H1 (cell line): ENCODE results near the gene RAP1A. TPM values are rescaled to one million over a fixed set of nuclear protein-coding genes. Genes with fewer than 3 reads are reported as not detected.

ENCODE experiments used
- CTBP2 ChIP-seq: IDR thresholded peaks from 2 replicates; pipeline ENCODE4 v1.7.0; 2011; ENCODE audit warnings: borderline replicate concordance, mild to moderate bottlenecking, moderate library complexity, mixed read lengths, low read length; ENCODE audit not compliant: insufficient read depth, insufficient read length
- polyA plus RNA-seq, 7 experiments: library from polyadenylated mRNA; depleted of rRNA in 3 of 7; stranded (reverse) in 5 of 7; unstranded in 2 of 7; fragments of >200 nt in 5 of 7; fragments of 200-250 nt in 2 of 7; gene quantifications; 1 replicate in 5 of 7; 2 replicates in 1 of 7; 4 replicates in 1 of 7; pipeline versions ENCODE4 v1.2.1 to v1.2.3, GENCODE V29; 2011 to 2013; ENCODE audit warnings: missing spikeins in 2 of 7, mixed read lengths in 2 of 7
- total RNA-seq: library from RNA; stranded (reverse); fragmentation: NEBNext Ultra II Directional; extraction: Animal tissue kit (Norgen Biotek cat#: 25700); gene quantifications from 2 replicates; pipeline ENCODE4 v1.2.1, GENCODE V29; 2021

RAP1A gene
- total and polyA plus RNA-seq, 2 of the 8 experiments (the other 6 are each of a cell fraction or from before 2014, with no cell fraction given), result 10.9 to 35.8 TPM

DNA sequence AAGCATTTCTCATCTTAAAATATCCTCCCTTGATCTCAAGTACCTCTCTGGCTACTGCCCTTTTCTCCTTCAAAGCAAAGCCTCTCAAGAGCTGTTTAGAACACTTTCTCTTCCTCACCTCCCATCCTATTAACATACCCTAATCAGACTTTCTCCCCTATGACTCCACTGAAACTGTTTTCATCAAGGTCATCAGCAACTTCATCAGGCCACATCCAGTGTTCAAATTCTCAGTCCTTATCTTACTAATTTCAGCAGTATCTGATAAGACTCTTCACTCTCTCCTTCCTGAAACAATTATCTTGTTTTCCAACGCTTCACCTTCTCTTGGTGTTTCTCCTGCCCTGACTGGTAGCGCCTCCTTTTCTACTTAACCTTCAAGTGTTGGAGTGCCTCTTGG is 1.5 kb upstream of the RAP1A start (continued):
- TF ChIP-seq CTBP2, result no peak
